Globus pallidus (tissue), 1 donor: ENCODE results near the gene JOSD2.

Experiments used
- DNase-seq: peaks from one replicate; pipeline ENCODE4 v3.0.0-alpha.2; 2015; ENCODE audit warnings: low spot score

The JOSD2 gene

DNA sequence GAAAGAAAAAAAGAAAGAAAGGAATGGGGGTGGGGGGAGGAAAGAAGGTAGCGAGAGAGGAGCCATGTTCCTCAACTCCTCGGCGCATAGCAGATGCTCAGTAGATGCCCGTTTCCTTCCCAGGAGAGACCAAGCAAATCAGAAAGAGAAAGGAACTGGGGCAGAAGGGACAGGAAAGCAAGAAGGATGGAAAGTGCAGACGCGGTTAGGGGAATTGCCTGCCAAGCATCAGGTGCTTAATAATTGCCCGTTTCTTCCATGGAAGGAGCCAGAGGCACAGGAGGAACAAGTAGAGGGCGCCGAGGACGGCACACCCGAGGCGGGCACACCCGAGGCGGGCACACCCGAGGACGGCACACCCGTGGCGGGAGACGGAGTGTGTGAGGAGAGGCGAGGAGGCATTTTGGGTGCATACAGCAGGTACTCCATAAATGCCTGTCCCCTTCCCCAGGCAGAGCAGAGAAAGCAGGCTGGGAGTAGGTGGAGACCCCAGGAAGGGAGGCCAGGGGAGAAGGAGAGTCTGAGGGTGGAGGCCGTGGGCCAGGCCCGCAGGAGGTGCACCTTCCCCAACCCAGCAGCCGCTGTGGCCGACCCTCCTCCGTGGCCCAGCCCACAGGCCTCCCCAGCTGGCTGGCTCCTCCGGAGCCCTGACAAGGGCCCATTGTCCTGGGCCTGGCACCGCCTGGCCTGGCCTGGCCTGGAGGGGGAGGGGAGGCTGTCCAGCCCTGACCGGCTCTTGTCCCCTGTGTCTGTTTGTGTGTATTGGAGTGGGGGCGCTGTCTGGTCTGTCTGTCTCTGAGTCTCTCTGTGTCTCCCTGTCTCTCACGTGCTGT lies 14.6 kb downstream of the JOSD2 start:
- DNase-seq: peak; percentile 99

DNA sequence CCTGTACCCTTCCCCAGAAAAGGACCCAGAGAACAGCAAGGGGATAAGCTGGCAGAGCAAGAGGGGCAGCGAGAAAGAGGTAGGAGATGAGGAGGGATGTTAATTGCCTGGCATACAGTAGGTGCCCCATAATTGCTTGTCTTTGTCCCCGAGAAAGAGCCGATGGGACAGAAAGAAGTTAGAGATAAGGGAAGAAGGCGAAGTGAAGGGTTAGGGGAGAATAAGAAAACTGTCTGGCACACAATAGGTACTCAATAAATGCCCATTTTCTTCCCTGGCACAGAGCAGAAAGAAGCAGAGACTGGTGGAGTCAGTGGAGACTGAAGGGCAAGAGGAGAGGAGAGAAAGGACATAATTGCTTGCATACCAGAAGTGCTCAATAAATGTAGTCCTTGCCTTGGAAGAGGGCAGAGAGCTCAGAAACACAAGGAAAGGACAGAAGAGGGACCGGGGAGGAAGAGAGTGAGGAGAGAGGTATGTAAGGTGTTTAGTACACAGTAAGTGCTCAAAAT lies 15.9 kb downstream of the JOSD2 start:
- no peak for DNase-seq

- DNase-seq: no peak
Observed at GRCh38 chr19:50494186-50495019, 16.6 kb downstream of the JOSD2 start.

- DNase-seq: no peak
Observed at GRCh38 chr19:50493171-50493570, 17.8 kb downstream of the JOSD2 start.

DNA sequence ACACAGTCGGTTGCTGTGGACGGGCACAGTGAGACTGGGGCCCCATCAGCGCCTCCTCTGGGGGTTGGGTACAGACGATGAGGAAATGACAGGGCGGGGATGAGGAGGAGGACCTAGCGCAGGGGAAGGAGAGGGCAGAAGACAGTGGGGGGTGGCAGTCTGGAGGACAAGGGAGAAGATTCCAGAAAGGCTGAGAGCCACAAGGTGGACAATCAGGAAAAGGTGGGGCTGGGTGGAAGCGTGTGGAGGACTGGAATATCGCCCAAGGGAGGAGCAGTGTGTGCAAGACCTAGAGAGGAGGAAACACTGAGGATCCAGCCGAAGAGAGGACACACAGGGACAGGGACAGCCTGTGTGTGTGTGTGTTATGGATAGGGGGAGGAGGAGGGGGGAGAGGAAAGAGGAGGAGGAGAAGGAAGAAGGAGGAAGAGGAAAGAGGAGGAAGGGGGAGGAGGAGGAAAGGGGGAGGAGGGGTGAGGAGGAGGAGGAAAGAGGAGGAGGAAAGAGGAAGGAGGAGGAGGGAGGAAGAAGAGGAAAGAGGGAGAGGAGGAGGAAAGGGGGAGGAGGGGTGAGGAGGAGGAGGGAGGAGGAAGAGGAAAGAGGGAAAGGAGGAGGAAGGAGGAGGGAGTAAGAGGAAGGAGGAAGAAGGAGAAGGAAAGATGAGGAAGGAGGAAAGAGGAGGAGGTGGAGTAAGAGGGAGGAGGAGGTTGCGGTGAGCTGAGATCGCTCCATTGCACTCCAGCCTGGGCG lies 18.5 kb downstream of the JOSD2 start:
- no peak for DNase-seq

DNA sequence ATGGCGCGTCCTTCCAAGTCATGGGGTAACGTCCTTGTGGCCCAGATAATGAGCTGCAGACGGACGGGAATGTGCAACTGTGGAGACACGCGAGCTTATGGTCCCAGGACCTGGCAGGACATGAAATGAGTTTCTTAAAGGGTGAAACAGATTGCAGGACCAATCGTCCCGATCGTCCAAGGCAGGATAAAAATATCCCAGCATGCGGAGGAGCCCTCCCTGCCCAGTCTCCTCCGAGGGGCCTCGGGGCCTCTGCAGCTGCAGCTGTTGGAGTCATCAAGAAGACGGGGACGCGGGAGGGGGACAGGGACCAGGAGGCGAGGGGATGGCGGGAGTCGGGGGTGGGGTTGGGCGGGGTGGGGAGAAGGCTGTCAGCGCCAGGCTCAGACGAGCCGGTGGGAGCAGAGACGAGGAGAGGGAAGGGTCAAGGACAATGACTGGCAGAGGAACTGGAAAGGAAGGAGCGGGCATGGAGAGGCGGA lies 20.0 kb downstream of the JOSD2 start:
- DNase-seq: no peak

- DNase-seq: no peak
Observed at GRCh38 chr19:50490411-50490811, 20.6 kb downstream of the JOSD2 start.

DNA sequence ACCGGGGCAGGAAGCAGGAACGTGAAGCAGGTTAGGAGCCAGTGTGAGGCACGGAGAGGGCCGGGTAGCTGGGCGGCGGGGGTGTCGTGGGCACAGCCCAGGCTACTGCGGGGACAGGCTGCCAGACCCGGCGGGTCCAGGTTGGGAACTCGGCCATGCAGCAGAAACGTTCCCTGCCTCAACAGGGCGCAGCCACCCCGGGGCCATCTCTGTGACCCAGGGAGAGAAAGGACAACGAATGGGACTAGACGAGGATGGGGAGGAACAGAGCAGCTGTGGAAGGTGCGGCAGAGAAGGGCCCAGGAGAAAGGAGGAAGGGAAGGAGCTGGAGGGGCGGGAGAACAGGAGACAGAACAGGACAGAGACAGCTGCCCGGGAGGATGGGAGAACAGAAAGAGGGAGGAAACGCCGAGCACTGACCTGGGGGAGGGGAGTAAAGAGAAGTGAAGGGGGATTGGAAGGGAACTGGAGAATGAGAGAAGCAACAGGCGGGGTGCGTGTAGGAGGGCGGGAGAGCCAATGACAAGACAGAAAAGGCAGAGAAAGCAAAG lies 21.5 kb downstream of the JOSD2 start:
- DNase-seq: no peak

GRCh38 chr19:50488389-50489194 lies 22.4 kb downstream of the JOSD2 start:
- DNase-seq: no peak

DNA sequence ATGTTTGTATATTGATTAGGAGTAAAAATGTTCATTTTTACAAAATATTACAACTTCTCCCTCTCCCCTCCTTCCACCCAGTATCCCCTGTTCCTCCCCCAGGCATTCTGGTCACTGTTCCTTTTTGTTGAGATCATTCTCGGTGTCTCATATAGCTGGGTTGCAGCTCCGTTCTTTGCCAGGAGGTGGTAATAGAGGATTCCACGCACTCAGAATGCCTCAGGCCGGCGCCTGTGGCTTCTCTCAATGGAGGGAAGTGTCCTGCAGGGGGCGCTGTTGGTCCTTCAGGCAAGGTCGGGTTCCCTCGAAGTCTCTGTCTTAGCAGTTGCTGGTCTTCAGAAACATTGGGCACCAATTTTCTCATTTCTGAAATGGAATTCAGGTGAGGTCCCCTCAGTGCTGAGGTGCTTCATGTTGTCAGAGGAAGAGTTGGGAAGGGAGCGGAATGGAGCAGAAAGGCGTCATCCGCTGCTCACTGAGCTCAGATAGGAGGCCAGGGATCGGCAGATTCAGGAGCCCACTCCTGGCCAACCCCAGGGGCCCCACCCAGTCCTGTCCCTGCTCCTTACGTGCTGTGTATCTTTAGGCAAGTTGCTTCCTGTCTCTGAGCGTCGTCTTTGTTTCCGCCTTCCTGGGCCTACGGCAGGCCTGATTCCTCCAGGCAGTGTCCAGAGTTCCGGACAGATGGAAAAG lies 24.0 kb downstream of the JOSD2 start:
- DNase-seq: no peak

- no peak for DNase-seq
Observed at GRCh38 chr19:50485284-50485955, 25.6 kb downstream of the JOSD2 start.

DNA sequence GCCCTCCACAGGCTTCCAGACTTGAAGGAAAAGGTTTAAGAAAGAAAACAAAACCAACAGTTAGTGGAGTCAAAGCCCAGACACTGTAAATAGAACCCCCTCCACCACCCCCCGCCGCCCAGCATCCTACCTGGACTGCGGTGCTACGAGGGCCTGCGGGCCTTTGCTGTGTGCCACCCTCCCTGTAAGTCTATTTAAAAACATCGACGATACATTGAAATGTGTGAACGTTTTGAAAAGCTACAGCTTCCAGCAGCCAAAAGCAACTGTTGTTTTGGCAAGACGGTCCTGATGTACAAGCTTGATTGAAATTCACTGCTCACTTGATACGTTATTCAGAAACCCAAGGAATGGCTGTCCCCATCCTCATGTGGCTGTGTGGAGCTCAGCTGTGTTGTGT lies 28.1 kb downstream of the JOSD2 start:
- no peak for DNase-seq

DNA sequence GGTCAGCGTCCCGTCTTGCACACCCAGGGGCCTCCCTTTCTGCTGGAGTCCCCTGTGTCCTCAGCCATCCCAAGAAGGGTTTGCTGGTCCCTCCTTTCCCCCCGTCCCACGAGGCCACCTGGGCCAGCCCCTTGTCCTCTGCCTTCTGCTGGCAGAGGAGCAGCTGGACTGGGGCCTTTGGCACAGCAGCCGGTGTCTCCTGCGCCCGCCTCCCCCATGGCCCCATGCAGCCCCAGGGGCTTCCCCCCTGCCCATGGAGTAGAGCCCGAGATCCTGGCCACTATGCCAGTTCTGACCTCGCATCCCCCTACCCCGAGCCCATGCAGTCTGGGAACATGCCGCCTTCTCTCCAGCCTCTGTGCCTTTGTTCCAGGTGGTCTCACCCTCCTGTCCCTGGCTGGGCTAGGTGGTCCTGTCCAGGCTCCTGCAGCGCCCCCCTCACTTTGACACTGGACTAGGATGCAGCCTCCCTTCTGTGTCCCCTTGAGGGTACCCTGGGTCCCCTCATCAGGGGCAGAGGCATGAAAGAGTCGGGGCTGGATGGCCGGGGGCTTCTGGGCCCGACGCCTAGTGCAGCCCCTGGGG lies 28.6 kb downstream of the JOSD2 start:
- no peak for DNase-seq

DNA sequence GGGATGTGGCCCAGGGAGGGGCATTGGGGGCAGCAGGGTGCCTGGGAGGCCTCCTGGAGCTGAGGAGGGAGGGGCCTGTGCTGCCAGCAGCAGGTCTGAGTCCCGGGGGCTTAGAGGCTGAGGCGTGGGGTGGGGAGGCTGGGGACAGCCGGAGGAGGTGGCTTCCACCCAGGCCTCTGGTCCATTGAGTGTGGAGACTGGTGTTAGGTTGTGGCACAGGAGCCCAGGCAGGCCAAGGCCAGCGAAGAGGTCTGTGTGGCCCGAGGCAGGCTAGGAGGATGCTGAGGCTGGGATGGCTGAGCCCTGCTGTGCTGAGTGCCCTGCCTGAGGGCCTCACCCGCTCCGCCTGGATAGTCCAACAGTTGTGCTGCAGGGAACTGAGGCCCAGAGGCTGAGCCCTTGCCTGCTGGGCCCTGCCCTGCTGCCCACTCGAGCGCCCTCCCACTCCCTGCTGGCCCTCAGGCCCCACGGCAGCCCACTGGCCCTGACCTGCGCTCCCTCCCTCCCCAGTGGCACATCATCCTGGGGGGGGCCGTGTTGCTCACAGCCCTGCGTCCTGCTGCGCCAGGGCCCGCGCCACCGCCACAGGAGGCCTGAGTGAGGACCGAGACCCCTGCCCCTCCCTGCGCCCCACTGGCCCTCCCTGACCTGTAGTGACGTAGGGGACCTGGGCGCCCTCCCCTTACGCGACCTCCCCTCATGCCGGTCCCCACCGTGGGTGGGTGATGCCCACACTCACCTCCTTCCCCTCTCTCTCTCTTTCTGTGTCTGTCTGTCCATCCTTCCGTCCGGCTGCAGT lies 29.4 kb downstream of the JOSD2 start:
- no peak for DNase-seq

- no peak for DNase-seq
Observed at GRCh38 chr19:50480281-50481111, 30.5 kb downstream of the JOSD2 start.

- no peak for DNase-seq
Observed at GRCh38 chr19:50479761-50480251, 31.2 kb downstream of the JOSD2 start.
